GM15510 (cell line): Measurements from ENCODE around the gene VPS13C.

Experiments
- POLR2A ChIP-seq: IDR thresholded peaks from 3 replicates; pipeline ENCODE4 v1.6.1; 2011; ENCODE audit warnings: borderline replicate concordance; ENCODE audit not compliant: insufficient read length; ENCODE audit errors: extremely low read depth

VPS13C gene

GRCh38 chr15:61835496-61836106 is 224.6 kb downstream of the VPS13C start:
- TF ChIP-seq POLR2A = no peak

- no peak for TF ChIP-seq POLR2A
These were observed 225.2 kb downstream of the VPS13C start for GRCh38 chr15:61835029-61835428.

GRCh38 chr15:61834076-61834697 is 226.1 kb downstream of the VPS13C start:
- no peak for TF ChIP-seq POLR2A

- no peak for TF ChIP-seq POLR2A
These were observed 228.0 kb downstream of the VPS13C start for GRCh38 chr15:61832223-61832622.

- TF ChIP-seq POLR2A = no peak
These were observed 228.7 kb downstream of the VPS13C start for GRCh38 chr15:61831505-61831921.

GRCh38 chr15:61830536-61831330 is 229.5 kb downstream of the VPS13C start:
- TF ChIP-seq POLR2A = no peak

- TF ChIP-seq POLR2A = no peak
These were observed 230.7 kb downstream of the VPS13C start for GRCh38 chr15:61829514-61829889.

- no peak for TF ChIP-seq POLR2A
These were observed 231.3 kb downstream of the VPS13C start for GRCh38 chr15:61828860-61829513.

- no peak for TF ChIP-seq POLR2A
These were observed 232.2 kb downstream of the VPS13C start for GRCh38 chr15:61828008-61828407.

- no peak for TF ChIP-seq POLR2A
These were observed 233.1 kb downstream of the VPS13C start for GRCh38 chr15:61827131-61827530.

GRCh38 chr15:61824291-61824690 is 236.0 kb downstream of the VPS13C start:
- no peak for TF ChIP-seq POLR2A

- no peak for TF ChIP-seq POLR2A
These were observed 237.7 kb downstream of the VPS13C start for GRCh38 chr15:61822511-61822910.

- TF ChIP-seq POLR2A = no peak
These were observed 239.3 kb downstream of the VPS13C start for GRCh38 chr15:61820951-61821350.

GRCh38 chr15:61820212-61820611 is 240.0 kb downstream of the VPS13C start:
- no peak for TF ChIP-seq POLR2A

GRCh38 chr15:61819386-61819785 is 240.9 kb downstream of the VPS13C start:
- no peak for TF ChIP-seq POLR2A
